Metanephros (tissue), 2 donors: ENCODE measurements around the gene PSIP1. TPM values are rescaled to one million over a fixed set of nuclear protein-coding genes. Genes with fewer than 3 reads are reported as not detected.

Experiments
- small RNA-seq: library from RNA; depleted of rRNA; stranded (forward); fragments of <200 nt; gene quantifications from one replicate; pipeline ENCODE3, GENCODE V24; 2014; ENCODE audit warnings: low replicate concordance
- total RNA-seq: library from RNA; depleted of rRNA; stranded (reverse); fragments of >200 nt; gene quantifications from one replicate; pipeline ENCODE4 v1.2.3, GENCODE V29; 2014

Gene PSIP1
- 57.3 TPM for total RNA-seq

DNA sequence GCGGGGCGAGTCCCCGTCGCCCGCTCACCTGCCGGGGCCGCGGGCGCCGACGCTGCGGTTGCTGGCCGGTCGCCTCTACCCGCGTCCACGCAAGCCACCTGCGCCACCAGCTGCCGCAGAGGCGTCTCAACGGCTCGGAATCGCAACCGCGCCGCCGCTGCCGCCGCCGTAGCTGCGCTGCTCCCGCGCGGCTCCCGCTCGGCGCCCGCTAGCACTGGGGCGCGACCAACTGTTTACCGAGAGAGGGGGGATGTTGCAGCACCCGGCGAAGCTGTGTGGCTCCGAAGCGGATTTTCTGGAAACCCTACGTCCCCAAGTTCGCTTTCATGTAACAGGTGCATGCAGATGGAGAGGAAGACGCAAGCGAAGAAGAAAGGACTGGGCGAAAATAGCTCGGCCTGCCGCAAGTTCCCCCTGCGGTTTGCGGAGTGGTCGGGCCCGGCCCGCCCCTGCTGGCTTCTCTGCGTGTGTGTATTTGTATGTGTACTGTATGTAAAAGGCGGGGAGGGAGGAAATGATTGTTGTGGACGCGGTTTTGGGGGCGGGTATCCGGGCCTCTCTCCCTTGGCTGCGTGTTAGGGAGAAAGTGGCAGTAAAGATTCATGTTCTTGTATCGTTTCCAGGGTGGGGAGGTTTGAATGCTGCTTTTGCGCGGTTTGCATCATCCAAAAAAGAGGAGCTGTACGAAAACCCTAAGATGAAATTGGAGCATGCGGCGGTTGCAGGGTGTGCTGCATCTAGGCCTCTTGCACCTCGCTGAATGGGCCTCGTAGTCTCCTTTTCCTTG, at the start of gene PSIP1:
TSS of gene PSIP1 (minus strand) at position 182 of the 787 bp plus-strand sequence. CDS start 782 bp downstream, outside the sequence.

DNA sequence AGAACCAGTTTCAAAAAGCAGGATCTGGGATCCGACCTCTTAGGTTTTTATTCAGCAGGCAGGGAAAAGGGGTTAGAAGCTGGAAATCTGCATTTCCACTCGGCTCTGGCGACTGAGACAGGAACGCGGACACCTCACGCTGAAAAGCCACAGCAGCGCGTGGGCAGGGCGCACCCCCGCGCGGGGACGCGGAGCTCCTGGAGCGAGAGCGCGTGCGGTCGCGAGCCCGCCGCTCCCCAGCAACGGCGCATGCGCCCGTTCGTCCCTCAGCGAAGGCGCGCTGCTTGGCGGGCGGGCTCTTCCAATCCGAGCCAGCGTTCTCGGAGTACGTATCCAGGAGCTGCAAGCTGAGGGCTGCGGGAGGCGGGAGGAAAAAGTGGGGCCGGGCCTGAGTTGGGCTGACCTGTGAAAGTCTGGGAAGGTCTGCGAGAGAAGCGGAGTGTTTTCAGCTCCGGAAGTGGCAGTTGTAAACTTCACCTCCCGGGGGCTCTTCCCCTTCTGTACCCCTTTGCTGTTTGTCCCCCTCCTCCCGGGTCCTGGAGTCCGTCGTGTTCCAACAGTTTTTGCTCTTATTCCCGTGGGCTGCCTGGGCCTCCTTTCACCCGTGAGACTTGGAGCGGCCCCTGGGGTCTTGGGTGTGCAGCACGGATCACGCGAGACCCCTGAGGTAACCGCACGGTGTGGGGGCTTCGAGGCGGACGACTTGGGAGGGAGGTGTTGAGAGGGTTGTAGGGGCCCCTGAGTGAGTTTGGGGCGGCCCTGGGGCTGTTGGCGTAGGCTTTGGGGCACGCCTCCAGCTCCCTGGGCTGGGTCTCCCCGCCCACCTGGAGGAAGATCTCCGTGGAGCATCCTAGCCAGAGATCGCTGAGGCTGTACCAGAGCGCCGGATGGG, 42.1 kb upstream of the PSIP1 start, which contains the start of gene CCDC171:
TSS of gene CCDC171 (plus strand) at position 408 of the 892 bp plus-strand sequence. CDS start 11,046 bp downstream, outside the sequence.

DNA sequence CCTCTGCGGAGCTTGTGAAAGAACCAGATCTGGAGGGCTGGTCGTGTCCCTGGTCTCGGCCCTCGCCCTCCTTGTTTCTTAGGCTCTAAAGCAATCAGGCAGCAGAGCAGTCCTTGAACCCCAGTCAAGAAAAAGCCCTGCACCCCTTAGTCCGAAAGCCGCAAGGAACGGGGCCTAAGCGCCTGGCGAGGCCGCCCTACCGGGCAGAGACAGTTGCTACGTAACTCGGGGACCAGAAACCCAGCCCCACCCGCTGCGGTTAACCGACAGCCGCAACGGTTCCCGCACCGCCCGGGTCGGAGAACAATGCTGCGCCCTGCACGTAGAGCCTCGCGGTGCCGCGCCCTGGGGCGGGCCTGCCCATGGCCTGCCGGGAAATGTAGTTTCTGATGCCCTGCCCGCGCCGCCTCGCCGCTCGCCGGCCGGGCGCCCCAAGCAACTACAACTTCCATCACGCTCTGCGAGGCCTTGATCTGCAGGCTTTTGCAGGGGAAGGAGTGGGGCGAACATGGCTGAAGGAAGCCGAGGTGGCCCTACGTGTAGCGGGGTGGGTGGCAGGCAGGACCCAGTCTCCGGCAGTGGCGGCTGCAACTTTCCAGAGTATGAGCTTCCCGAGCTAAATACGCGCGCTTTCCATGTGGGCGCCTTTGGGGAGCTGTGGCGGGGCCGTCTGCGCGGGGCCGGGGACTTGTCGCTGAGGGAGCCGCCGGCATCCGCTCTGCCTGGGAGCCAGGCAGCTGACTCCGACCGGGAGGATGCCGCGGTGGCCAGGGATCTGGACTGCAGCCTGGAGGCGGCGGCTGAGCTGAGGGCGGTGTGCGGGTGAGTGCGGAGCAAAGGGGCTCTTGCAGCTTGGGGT, 88.2 kb downstream of the PSIP1 start, which contains the start of gene SNAPC3:
TSS of gene SNAPC3 (plus strand) at position 505 of the 859 bp plus-strand sequence. CDS start at position 509, 4 bp downstream.

Small RNAs within 50 kb of the gene (small RNA-seq; reads per million reads assigned to genes)
- gene AL513423.1, result not detected
- gene RN7SL98P, result not detected
- not detected for gene RNU6-246P
- not detected for gene RNU6-319P

Other genes starting within 250 kb of the PSIP1 start
- gene TTC39B, start 203.8 kb downstream of the PSIP1 start, total RNA-seq, result 17.5 TPM
- gene SNAPC3, start 88.1 kb downstream of the PSIP1 start, total RNA-seq, result 46.1 TPM
- gene CCDC171, start 42.1 kb upstream of the PSIP1 start, total RNA-seq, result 11.3 TPM